Superior temporal gyrus (tissue), 1 donor: ENCODE results near the gene ISOC2.
"Not testable (repeated sequence)": the region's sequence is repeated elsewhere in the genome, so short reads cannot be mapped to it uniquely, and the experiment has no call there.

Source experiments
- DNase-seq: peaks from one replicate; pipeline ENCODE4 v3.0.0-alpha.2; 2016; ENCODE audit errors: extremely low spot score

ISOC2 gene, protein sequence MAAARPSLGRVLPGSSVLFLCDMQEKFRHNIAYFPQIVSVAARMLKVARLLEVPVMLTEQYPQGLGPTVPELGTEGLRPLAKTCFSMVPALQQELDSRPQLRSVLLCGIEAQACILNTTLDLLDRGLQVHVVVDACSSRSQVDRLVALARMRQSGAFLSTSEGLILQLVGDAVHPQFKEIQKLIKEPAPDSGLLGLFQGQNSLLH

DNA sequence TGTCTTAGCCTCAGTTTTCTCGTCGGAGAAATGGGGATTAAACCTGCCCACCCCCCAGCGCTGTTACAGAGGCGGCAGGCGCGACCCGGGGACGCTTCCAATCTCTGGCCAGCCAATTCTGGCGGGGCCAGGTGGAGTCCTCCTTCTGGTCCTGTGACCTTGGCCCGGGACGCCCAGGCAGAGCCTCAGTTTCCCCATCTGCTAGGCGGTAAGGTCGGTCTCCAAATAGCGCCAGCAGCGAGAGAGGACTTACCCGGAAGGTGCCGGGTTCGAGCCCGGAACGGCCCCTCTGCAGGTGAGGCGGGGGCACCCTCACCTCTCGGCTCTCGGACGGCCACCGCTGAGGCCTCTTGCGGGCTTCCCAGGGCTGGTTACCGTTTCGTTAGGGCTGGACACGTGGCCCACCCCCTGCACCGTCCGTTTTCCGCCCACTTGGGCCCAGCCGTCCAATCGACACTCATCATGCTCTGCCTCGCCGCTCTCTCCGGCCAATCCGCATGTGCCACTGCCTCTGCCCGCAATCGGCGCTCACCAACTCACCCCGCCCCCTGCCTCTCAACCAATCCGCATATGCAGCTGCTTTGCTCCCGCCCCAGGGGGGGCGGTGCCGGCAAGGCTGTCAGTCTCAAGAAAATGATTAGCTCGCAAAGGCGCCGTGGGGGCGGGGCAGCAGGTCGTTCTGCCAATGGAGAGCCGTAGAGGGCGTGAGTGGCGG lies at the start of gene ISOC2:
Gene ISOC2 (minus strand): TSS at position 384 of the 715 bp plus-strand sequence. CDS start 5,156 bp downstream, outside the sequence.
- DNase-seq = peak; percentile 98

DNA sequence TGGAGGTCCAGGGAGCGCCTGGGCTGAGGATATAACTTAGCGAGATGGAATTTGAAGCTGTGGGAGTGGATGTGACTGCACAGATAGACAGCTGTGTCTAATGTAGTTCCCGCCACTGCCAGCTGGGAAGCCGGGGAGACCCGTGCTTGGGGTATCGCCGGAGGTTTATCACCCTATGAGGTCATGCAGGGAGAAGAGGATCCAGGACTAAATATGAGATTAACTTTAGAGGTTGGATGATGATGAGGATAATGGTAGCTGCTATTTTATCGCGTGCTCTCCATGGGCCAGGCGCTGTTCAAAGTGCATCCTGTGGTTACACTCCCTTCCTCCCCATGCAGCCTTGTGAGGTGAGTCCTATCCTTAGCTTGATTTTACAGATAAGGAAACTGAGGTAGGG lies 46.7 kb upstream of the ISOC2 start:
- DNase-seq = no peak

DNA sequence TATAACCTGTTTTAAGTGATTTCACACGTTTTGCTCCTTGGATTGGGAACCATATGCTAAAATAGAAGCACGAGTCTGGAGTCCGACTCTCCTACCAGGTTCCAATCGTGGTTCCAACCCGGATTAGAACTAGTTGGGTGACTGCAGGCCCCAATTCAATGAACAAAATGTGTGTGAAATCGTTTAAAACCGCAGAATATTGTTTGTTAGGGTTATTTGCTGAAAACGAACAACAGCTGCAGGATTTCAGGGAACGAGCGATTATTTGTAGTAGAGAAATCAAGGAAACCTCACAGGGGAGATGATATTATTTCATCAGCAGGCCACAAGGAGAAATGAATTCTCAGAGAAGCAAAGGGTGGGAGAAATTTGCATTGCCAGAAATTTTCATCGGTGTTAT lies 43.5 kb upstream of the ISOC2 start:
- no peak for DNase-seq

DNA sequence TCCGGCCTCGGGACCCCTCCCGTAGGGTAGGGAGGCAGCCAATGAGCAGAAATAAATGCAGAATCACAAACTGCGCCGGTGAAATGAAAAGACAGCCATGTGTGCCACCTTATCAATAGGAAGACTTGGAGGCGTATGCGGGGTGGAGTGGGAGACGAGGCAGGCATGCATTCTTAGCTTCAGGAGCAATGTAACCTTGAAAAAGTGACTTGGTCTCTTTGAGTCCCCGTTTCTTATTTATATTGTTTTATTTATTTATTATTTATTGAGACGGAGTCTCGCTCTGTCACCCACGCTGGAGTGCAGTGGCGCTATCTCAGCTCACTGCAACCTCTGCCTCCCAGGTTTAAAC lies 42.8 kb upstream of the ISOC2 start:
- no peak for DNase-seq

DNA sequence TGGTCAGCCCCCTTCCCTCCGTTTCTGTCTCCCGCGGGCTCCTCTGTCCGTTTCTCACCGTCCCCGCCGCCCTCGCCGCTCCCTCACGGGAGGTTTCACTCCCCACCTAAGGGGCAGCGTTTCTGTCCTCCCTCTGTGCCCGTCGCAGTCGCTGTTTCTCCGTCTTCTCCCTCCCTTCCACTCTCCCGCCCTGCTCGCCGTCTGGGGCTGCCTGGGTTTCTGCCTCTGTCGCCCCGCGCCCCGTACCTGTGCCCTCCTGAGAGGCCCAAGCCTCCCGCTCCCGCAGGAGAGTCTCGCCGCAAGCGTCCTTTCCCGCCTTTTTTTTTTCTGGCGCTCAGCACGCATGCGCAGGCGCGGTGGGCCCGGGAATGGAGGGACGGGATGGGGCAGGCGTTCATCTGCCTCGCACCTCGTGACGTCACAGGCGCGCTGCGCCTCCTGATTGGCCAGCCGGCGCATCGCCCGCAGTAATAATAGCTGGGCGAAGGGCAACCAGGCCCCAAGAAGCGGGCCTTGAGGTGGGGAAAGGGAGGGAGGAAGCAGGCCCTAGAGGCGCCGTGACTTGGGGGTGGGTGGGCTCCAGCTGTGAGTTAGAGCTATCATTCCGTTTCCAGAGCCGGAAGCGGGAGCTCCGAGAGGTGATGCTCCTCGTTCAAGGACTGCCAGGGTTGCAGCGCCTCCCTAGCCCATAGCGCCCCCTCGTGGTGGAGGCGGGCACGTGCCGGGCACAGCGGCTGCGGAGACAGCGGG lies 42.2 kb upstream of the ISOC2 start:
- DNase-seq = peak; percentile 98

DNA sequence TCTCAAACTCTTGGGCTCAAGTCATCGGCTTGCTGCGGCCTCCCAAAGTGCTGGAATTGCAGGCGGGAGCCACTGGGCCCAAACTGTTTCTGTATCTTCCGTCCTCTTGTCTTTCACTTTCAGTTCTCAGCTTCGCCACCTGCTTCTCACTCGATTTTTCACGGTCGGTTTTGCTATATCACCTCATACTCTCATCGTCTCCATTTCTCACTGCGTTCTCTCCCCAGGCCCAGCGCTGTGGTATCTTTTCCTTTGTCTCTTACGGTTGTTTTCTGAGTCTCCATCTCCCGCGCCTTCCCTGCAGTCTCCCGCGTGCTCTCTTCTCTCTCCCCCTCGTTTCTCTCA lies 41.7 kb upstream of the ISOC2 start:
- DNase-seq = no peak

DNA sequence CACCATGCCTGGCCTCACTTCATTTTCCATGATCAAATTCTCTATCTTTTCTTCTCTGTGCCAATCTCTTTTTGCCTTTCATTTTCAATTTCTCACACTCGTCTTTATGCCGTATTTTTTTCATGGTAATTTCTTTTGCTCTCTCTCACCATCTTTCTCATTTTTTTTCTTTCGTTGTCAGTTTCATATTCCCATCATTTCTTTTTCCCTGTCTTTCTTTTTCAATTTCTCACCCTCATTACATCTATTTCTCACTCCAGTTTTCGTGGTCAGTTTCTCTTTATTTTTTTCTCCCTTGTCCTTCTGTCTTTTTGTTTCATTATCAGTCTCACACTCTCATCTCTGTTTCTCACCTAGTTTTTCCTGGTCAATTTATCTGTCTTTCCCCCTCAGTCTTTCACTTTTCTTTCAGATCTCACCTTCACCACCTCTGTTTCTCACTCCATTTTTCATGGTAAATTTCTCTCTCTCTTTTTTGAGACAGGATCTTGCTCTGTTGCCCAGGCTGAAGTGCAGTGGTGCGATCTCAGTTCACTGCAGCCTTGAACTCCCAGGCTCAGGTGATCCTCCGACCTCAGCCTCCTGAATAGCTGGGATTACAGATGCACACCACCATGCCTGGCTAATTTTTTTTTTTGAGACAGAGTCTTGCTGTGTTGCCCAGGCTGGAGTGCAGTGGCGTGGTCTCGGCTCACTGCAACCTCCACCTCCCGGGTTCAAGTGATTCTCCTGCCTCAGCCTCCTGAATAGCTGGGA lies 40.9 kb upstream of the ISOC2 start:
- DNase-seq = no peak

DNA sequence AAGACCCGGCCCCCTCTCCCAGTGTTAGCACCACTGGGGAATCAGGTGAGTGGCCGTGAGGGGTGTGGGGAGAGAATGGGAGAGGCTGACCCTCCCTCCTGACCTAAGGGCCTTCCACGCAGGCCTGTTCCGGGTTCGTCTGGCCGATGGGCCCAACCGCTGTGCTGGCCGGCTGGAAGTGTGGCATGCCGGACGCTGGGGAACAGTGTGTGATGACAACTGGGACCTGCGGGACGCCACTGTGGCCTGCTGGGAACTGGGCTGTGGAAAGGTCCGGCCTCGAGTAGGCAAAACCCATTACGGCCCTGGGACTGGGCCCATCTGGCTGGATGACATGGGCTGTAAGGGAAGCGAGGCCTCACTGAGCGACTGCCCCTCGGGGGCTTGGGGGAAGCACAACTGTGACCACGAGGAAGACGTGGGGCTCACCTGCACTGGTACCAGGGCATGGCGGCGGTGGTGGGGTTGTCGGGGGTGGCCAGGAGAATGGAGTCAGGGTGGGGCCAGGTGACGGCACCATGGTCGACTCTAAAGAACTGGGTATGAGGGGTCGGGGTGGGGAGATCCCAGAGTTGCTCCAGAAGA lies 39.0 kb upstream of the ISOC2 start:
- no peak for DNase-seq

DNA sequence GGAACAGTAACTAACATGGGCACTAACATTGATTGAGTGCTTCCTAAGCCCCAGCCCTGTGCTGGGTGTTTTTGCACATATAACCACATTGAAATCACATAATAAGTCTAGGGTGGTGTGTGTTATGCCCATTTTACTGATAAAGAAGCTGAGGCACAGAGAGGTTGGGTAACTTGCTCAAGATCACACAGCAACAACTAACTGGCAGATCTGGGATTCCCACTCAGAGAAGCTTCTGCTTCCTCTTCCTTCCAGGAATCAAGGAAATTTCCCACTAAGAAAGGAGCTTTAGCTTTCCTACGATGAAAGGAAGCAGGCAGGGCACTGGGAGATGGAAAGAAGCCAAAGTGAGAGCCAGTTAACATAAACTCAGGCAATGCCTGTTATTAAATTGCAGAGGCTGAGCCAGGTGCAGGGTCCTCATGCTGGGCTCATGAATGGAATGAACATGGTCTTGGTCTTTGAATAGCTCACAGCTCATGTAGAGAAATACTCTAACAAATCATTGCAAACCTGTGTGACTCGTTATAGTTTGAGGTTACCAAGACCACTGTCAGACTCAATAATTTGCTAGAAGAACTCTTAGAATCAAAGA lies 36.9 kb upstream of the ISOC2 start:
- DNase-seq = no peak

DNA sequence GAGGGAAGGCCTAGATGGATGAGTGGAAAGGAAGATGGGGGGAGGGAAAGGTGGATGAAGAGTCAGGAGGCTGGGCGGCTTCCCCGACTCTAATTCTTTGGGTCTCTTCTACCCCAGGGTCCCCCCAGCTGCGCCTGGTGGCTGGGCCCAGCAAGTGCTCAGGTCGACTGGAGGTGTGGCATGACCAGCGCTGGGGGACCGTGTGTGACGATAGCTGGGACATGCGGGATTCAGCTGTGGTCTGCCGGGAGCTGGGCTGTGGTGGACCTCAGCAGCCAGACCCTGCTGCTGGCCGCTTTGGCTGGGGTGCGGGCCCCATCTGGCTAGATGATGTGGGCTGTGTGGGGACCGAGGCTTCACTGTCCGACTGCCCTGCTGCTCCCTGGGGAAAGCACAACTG lies 36.3 kb upstream of the ISOC2 start:
- no peak for DNase-seq

DNA sequence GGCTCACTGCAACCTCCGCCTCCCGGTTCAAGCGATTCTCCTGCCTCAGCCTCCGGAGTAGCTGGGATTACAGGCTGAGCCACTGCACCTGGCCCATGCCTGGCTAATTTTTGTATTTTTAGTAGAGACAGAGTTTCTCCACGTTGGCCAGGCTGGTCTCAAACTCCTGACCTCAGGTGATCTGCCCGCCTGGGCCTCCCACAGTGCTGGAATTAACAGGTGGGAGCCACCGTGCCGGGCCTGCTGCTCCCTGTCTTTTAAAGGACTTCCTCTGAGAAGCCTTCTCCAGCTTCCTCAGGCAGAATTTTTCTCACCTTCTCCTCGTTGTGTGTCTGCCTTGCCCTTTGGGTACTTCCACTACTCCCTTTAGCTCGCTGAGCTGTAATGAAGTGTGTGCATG lies 35.4 kb upstream of the ISOC2 start:
- not testable (repeated sequence) for DNase-seq

DNA sequence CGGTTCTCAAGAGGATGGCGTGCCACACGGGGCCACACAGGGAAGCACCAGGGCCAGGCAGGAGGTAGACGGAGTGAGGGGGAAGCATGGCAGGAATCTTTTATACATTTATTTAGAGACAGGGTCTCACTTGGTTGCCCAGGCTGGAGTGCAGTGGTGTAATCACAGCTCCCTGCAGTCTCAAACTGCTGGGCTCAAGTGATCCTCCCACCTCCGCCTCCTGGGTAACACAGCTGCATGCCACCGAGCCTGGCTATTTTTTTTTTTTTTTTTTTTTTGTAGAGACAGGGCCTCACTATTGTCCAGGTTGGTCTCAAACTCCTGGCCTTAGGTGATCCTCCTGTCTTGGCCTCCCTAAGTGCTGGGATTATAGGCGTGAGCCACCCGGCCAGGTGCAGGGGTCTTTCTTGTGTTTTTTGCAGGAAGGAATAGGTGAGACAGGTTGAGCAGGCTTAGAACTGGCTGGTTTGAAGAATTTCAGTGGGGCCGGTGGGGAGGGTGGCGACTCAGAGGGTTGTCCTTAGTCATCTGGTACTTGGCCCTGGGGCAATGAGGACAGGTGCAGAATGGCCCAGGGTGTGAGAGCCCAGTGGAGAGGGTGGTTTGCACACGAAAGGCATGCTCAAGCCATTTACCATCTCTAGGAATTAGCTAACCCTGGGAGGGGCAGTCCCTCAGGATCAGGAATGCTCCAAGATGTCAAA lies 34.4 kb upstream of the ISOC2 start:
- no peak for DNase-seq

DNA sequence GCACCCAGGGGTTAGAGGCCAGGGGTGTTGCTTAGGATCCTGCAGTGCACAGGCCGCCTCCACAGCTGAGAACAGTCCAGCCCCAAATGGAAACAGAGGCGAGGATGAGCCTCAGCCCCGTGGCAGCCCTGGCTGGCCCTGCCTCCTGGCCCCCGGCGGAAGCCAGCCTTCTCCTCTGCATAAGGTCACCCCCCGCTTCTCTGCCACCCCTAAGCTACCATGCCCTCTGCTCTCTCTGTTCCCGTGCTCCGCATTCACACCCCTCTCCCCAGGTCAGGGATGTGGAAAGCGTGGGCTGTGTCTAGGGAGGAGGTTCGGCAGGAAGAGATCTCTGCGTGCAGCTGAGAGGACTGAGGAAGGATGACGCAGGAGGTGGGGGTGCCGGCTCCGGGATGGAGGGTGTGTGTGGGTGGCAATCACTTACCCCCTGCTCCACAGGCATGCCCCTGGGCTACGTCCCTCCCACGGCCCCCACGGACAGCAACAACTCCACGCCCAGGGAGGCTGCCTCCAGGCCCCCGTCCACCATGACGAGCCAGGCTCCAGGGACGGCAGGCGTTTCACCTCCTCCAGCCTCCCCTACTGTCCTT lies 32.8 kb upstream of the ISOC2 start:
- no peak for DNase-seq

DNA sequence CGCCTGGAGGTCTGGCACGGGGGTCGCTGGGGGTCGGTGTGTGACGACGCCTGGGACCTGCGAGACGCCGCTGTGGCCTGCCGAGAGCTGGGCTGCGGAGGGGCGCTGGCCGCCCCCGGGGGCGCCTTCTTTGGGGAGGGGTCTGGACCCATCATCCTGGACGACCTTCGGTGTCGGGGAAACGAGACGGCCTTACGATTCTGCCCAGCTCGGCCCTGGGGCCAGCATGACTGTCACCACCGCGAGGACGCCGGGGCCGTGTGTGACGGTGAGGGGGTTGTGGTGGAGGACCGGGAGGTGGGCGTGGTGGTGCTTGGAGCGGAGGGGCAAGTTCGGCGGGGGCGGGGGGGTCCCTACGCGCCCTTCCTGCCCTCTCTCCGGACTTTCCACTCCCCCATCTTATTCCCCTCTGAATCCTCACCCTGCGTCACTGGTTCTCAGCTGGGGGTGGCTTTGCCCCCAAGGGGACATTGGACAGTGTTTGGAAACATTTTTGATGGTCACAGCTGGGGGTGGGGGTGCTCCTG lies 32.3 kb upstream of the ISOC2 start:
- no peak for DNase-seq

DNA sequence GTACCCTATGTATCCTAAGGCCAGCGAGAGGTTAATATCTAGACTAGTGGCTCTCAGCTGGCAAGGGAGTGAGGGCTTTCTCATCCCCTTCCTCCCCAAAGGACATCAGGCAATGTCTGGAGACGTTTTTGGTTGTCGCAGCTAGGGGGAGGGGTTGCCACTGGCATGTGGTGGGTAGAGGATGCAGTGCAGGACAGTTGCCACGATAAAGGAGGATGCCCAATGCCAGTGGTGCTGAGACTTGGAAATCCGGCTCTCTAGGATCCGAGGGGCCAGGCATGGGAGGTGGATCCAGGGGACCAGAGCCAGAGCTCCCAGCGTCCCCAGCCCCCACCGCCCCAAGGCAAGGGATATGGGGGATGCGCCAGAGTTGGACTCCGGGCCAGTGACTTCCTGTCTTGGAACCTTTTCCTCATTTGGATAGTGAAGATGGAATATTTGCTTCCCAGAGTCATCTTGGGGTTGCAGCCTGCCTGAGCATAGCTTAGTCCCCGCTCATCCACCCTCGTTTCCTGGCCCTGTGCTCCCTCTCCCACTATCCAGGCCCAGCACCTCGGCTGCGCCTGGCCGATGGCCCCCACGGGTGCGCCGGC lies 31.7 kb upstream of the ISOC2 start:
- no peak for DNase-seq

DNA sequence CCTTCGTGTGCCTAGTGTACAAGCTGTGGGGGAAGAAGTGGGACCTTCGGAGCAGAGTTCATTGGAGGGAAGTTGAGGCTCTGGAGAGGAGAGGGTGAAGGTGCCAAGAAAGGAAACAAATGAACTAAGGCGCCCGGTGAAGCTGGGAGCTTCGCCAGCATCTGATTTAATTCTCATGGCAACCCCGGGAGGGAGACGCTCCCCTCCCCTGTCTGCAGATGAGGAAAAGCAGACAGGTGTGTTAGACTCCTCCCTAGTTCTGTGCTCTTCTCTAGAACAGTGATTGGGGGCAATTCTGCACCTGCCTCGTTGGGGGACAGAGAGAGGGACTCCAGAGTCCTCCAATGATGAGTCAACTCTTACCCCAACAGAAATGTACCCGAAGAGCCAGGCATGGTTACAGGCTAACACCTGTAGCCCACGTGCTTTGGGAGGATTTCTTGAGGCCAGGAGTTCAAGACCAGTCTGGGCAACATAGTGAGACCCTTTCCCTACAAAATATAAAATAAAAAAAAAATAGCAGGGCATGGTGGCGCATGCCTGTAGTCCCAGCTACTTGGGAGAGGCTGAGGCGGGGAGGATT lies 31.0 kb upstream of the ISOC2 start:
- no peak for DNase-seq

DNA sequence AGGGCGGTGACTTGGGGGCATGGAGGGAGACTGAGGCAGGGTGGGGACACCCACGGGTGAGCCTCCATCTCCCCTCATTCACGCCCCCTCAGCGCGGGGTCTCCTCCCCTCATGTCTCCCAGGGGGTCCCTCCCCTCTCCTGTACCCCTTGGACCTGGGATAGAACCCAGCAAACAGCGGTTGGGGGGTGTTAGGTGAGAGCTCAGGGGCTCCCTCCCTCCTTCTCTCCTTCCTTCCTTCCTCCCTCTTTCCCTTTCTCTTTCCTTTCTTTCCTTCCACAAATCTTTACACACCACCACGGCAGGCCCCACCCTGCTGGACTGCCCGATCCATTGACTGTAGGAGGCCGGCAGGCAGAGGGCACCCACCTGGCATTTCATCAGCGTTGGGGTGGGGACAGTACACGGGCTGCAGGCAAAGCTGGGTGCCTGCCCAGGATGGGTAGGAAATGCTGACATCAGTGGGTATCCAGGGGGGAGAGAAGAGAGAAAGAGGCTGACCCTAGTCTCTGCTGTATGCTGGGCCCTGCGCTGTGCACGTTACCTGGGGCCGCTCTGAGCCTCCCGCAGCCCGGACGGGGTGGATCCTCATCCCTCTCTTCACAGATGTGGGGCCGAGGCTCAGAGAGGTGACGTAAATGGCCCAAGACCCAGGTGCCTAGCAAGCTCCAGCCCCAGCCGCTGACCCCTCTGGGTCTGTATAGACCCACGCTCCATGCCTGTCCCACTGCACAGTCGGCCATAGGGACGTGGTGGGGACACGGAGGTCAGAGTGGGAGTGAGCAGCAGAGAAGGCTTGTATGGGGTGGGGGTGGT lies 30.3 kb upstream of the ISOC2 start:
- no peak for DNase-seq
